GM19395 (cell line): ENCODE data around the gene FOXP1.
"Not testable (repeated sequence)": the region's sequence is repeated elsewhere in the genome, so short reads cannot be mapped to it uniquely, and the experiment has no call there.

ENCODE experiments used
- ATAC-seq: cut with Tn5 transposase; IDR thresholded peaks from one replicate; pipeline ENCODE4 v1.9.1; 2021; ENCODE audit warnings: mild to moderate bottlenecking, moderate library complexity; ENCODE audit not compliant: unreplicated experiment

FOXP1 gene

DNA sequence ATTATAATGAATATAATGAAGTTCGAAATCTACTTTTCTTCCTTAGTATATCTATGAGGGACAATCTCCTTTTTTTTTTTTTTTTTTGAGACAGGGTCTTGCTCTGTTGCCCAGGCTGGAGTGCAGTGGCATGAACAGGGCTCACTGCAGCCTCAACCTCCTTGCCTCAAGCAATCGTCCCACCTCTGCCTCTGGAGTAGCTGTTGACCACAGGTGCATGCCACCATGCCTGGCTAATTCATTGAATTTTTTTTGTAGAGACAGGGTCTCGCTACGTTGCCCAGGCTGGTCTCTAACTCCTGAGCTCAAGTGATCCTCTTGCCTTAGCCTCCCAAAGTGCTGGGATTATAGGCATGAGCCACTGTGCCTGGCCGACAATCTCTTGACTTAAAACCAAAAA is 607.5 kb downstream of the FOXP1 start:
- not testable (repeated sequence) for ATAC-seq

- no peak for ATAC-seq
Observed at GRCh38 chr3:70974747-70975146, 608.8 kb downstream of the FOXP1 start.

DNA sequence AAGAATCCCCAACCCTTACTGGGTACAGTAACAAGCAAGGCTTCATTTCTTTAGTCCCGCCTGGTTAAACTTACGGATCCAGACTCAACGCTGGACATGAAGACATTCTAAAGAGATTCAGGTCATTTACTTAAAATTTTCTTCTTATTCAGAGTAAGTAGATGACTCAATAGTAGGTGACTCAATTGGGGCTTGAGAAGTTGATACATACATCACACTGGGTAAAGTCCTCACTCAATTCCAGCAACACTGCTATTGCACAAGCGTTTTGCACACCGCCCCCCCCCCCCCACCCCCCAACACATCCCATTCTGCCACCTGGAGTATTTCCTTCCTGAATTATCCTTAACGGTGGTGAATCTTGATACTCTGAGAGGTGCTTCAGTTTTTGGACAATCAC is 610.0 kb downstream of the FOXP1 start:
- ATAC-seq = no peak

GRCh38 chr3:70972855-70973254 is 610.7 kb downstream of the FOXP1 start:
- ATAC-seq = no peak

GRCh38 chr3:70970952-70971351 is 612.6 kb downstream of the FOXP1 start:
- ATAC-seq = no peak

GRCh38 chr3:70970171-70970570 is 613.4 kb downstream of the FOXP1 start:
- no peak for ATAC-seq

GRCh38 chr3:70963431-70964275 is 619.9 kb downstream of the FOXP1 start:
- ATAC-seq = no peak

DNA sequence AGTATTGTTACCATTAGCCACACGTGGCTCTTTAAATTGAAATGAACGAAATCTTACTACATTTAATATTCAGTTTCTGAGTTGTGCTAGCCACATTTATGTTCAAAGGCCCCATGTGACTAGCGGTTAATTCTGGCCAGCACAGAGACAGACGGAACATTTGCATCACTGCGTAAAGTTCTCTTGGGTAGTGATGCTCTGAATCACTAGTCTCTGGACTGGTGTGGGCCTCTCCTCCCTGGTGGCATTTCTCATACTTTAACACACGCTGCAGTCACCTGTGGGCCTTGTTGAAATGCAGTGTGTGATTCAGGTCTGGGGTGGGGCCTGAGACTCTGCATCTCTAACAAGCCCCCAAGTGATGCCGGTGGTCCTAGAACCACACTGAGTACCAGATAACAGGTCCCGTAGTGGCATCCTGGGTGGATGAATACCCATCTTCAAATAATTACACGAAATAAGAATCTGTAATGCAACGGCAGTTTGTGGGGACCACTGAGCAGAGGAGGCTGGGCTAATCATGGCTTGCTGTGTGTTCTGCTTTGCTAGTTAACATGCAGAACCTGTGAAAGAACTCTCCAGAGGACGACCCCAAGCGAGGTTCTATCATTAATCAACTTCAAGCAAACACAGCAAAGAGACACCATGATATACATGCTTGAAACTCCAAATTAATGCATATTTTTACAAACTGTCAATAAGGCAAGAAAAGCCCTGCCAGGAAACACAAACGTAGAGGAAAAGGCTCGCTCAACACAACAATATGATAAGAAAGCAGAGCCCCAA is 623.8 kb downstream of the FOXP1 start:
- ATAC-seq = no peak

- no peak for ATAC-seq
Observed at GRCh38 chr3:70952033-70952747, 631.3 kb downstream of the FOXP1 start.

DNA sequence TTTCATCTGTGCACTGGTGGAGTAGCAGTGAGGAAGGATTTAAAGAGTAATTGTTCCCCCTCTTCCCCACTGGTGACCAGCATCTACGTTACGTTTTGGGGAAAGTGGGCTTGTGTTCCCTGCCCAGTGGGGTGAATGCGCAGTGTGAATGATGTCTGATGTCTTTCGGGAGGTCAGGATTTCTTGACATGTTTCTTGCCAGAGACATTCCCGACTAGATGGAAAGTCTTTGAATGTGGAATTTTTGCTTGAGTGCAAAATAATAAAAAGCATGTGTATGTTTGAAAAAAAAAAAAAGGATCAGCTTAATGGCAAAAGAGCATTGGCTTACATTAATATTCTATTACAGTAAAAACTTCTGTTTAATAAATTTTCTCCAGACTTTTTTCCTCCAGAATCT is 632.2 kb downstream of the FOXP1 start:
- no peak for ATAC-seq

DNA sequence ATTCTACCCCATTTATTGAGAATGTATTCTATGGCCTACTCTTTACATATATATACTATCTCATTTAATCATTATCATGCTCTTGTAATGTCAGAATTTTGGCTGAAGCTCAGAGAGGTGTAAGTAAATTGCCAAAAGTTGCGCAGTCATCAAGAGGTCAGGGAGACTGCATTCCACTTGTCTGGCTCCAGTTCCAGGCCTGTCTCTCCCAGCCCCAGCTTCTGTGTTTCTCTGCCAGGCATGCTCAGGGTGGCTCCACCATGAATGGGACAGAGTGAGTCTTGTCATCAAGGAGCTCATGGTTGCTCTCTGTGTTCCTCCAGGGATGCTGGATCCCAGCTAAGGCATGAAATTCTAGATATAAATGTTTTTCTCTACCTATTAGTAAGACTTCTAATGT is 635.9 kb downstream of the FOXP1 start:
- ATAC-seq = no peak

- ATAC-seq = no peak
Observed at GRCh38 chr3:70943886-70944285, 639.6 kb downstream of the FOXP1 start.

- ATAC-seq = no peak
Observed at GRCh38 chr3:70933105-70933810, 650.3 kb downstream of the FOXP1 start.

GRCh38 chr3:70930066-70930465 is 653.5 kb downstream of the FOXP1 start:
- ATAC-seq = no peak

DNA sequence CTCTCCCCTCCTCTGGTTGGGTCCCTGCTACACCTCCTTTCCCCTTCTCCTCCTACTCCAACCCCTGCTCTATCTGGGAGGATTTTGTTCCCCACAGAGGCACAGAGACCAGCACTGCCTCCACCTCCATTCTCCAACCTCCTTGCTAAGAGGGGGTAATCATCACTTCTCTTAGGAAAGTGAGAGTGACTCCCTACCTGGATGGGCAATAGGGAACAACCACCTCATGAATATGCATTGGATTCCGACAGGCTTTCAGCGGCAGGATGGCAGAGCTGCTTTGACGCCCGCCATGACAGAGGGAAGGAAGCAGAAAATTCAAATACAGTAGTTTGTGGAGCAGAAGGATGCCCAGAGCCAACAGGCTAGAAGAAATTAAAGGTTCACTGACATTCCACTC is 656.3 kb downstream of the FOXP1 start:
- no peak for ATAC-seq

GRCh38 chr3:70926835-70927234 is 656.7 kb downstream of the FOXP1 start:
- ATAC-seq = no peak

DNA sequence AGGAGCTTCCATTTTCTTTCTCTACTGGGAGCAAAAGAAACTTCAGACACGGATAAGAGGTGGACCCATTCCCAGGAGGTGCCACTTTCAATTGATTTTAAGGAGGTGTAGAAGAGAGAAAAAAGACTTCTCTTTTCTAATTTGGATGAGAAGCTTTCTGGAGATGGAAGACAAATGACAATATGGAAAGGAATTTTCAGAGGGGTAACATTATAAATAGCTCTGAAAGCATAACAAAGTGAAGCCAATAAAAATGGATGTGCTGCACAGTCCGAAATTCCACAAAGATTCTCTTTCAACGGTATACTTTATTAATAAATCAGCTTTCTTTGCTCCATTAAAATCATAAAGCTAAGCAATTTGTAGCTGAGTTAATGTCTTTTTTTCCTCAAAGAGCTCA is 663.9 kb downstream of the FOXP1 start:
- ATAC-seq = no peak

- no peak for ATAC-seq
Observed at GRCh38 chr3:70919091-70919490, 664.4 kb downstream of the FOXP1 start.

DNA sequence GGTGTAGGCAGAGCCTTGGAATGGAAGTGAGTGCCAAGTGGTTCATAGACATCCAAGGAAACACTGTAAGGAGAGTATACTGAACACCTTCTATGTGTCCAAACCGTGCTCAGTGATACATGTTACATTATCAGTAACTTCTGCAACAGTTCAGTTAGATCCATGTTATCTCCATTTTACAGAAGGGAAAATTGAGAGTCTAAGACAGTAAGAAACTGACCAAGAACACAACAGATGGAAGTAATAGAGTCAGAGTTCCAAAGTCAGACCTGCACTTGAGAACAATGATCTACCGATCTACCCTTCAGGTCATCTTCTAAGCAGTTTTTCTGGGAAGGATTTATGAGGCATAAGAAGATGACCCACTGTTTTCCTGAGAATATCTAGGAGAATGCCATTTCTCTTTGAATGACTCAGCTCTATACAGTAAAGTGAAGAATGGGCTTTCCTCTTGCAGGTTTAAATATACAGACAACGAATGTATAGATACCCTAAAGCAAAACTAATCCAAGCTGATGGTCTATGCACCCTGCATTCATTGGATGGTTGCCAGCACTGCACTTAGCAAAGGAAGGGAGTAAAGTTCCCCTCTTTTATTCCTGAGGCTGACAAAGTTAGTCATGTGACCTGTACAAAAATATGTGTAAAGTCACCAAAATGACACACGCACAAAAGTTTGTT is 667.0 kb downstream of the FOXP1 start:
- no peak for ATAC-seq

- no peak for ATAC-seq
Observed at GRCh38 chr3:70914862-70915261, 668.7 kb downstream of the FOXP1 start.
